Psoas muscle (tissue), 8 donors: ENCODE results near the gene ARHGEF26. TPM values are rescaled to one million over a fixed set of nuclear protein-coding genes. Genes with fewer than 3 reads are reported as not detected.

Experiments used
- ATAC-seq, 4 donors: fragments of 200-7000 bp; cut with Tn5 transposase; one replicate each; pipeline ENCODE4 v1.9.1; 2020; ENCODE audit warnings: moderate library complexity in 3 of 4, mild to moderate bottlenecking in 2 of 4
- DNase-seq, 2 donors: peaks; one replicate each; pipeline ENCODE4 v3.0.0-alpha.2; 2020
- H3K27ac ChIP-seq: fragments of 200-600 bp; one replicate; pipeline ENCODE4 v1.8.0; 2022
- H3K27me3 ChIP-seq, 3 donors: fragments of 200-600 bp in 1 of 3; one replicate each; pipeline versions ENCODE4 v1.6.1 to v1.8.0; 2013 to 2022; ENCODE audit warnings: low read length in 2 of 3, mild to moderate bottlenecking in 2 of 3, moderate library complexity in 1 of 3; ENCODE audit not compliant: insufficient read depth in 3 of 3
- H3K36me3 ChIP-seq, 2 donors: fragments of 200-600 bp in 1 of 2; one replicate each; pipeline versions ENCODE4 v1.6.1 to v1.8.0; 2013 to 2022; ENCODE audit warnings: low read depth in 1 of 2, mild to moderate bottlenecking in 1 of 2, moderate library complexity in 1 of 2; ENCODE audit not compliant: insufficient read depth in 1 of 2
- H3K4me1 ChIP-seq: fragments of 200-600 bp; one replicate; pipeline ENCODE4 v1.8.0; 2022
- H3K4me3 ChIP-seq: fragments of 200-600 bp; one replicate; pipeline ENCODE4 v1.8.0; 2022; ENCODE audit warnings: mild to moderate bottlenecking
- H3K9me3 ChIP-seq: fragments of 200-600 bp; one replicate; pipeline ENCODE4 v1.8.0; 2022
- CTCF ChIP-seq: fragments of 200-600 bp; IDR thresholded peaks from one replicate; pipeline ENCODE4 v1.8.0; 2022; ENCODE audit warnings: antibody characterized with exemption
- WGBS, 3 donors: extraction: QIAGEN DNeasy Blood & Tissue Kit; methylation state at CpG; one replicate each; pipeline versions ENCODE4 v1.1.6 to v1.1.7; 2013; 5-methylcytosine and 5-hydroxymethylcytosine counted together
- intact Hi-C, 2 donors: fragments of 100-400 bp; cut with DNase I; formaldehyde crosslinking; loops; one replicate each; pipeline versions ENCODE4 v1.11.0 to v1.14.2; 2022
- polyA plus RNA-seq, 3 donors: library from polyadenylated mRNA; stranded (reverse); fragments of 200-250 nt; gene quantifications; one replicate each; pipeline ENCODE4 v1.2.3, GENCODE V29; 2013
- total RNA-seq, 4 donors: library from RNA; stranded (reverse); fragmentation: NEBNext Ultra II Directional in 2 of 4; extraction: Animal tissue kit (Norgen Biotek cat#: 25700) in 2 of 4; gene quantifications; one replicate each; pipeline versions ENCODE4 v1.2.1 to v1.2.4, GENCODE V29; 2021 to 2023
- donor health status: healthy with polysubstance abuse.
- donor health status: DM: no; HTN: no; CAD: no; lungs with moderate emphysema.
- donor health status: Bipolar disorder and iron deficiency.
- donor health status: healthy.
- donor health status: DM: yes; HTN: yes; CAD: no.
- donor health status: DM: no; HTN: no; CAD: no.
- donor health status: DM: no; HTN: no; CAD: no.
- donor health status: DM: yes; HTN: yes; CAD: no.

Gene ARHGEF26
- total and polyA plus RNA-seq, 7 donors = 0.35 to 1.8 (median 0.42) TPM

GRCh38 chr3:154217671-154218070, 96.5 kb downstream of the ARHGEF26 start:
- no peaks in the 10 kb centered on the region for H3K4me1 ChIP-seq
- ATAC-seq (no peak), DNase-seq (no peak)
- no peaks in the 10 kb centered on the region for H3K9me3 ChIP-seq
- no peaks in the 10 kb centered on the region for H3K27me3 ChIP-seq
- H3K27ac ChIP-seq = no peak overlapping the region
- no peak overlapping the region for H3K4me3 ChIP-seq
- WGBS, 3 donors = 74 to 75% (median 75%) methylated on average over 6 of the region's 6 CpGs
- H3K36me3 ChIP-seq = no peaks in the 10 kb centered on the region
- no peak for TF ChIP-seq CTCF
- intact Hi-C loops = no loop called here

GRCh38 chr3:154218728-154219127, 97.5 kb downstream of the ARHGEF26 start:
- Histone ChIP-seq H3K9me3 (no peaks in the 10 kb centered on the region), H3K27ac (no peak overlapping the region), H3K4me1 (no peaks in the 10 kb centered on the region), H3K36me3 (no peaks in the 10 kb centered on the region), H3K27me3 (no peaks in the 10 kb centered on the region), H3K4me3 (no peak overlapping the region)
- no peak for DNase-seq
- intact Hi-C loops = no loop called here
- 92 to 100% (median 94%) methylated on average over 1 of the region's 1 CpG for WGBS, 3 donors
- ATAC-seq = no peak
- no peak for TF ChIP-seq CTCF

GRCh38 chr3:154220462-154220861, 99.3 kb downstream of the ARHGEF26 start:
- no peaks in the 10 kb centered on the region for H3K4me1 ChIP-seq
- H3K4me3 ChIP-seq = no peak overlapping the region
- no peak overlapping the region for H3K27ac ChIP-seq
- TF ChIP-seq CTCF = no peak
- no peaks in the 10 kb centered on the region for H3K9me3 ChIP-seq
- no peak for ATAC-seq
- WGBS, 3 donors = 87 to 95% (median 88%) methylated on average over 2 of the region's 2 CpGs
- DNase-seq = no peak
- H3K27me3 ChIP-seq = no peaks in the 10 kb centered on the region
- intact Hi-C loops = no loop called here
- H3K36me3 ChIP-seq = no peaks in the 10 kb centered on the region

- intact Hi-C loops = no loop called here
- H3K27me3 ChIP-seq = no peaks in the 10 kb centered on the region
- ATAC-seq (no peak), DNase-seq (no peak)
- no peaks in the 10 kb centered on the region for H3K4me1 ChIP-seq
- no peak overlapping the region for H3K4me3 ChIP-seq
- no peaks in the 10 kb centered on the region for H3K9me3 ChIP-seq
- TF ChIP-seq CTCF = no peak
- no peaks in the 10 kb centered on the region for H3K36me3 ChIP-seq
- no peak overlapping the region for H3K27ac ChIP-seq
These were observed 102.3 kb downstream of the ARHGEF26 start for GRCh38 chr3:154223519-154223918.

- Histone ChIP-seq H3K9me3 (no peaks in the 10 kb centered on the region), H3K27ac (no peak overlapping the region), H3K27me3 (no peaks in the 10 kb centered on the region), H3K4me3 (no peak overlapping the region), H3K36me3 (no peaks in the 10 kb centered on the region), H3K4me1 (no peaks in the 10 kb centered on the region)
- no peak for TF ChIP-seq CTCF
- DNase-seq (no peak), ATAC-seq (no peak)
- intact Hi-C loops = no loop called here
- 44 to 47% (median 44%) methylated on average over 6 of the region's 6 CpGs for WGBS, 3 donors
These were observed 103.2 kb downstream of the ARHGEF26 start for GRCh38 chr3:154224366-154224765.
